T-cell (primary cell): Measurements from ENCODE around the gene BCDIN3D. TPM values are rescaled to one million over a fixed set of nuclear protein-coding genes. Genes with fewer than 3 reads are reported as not detected.

Source experiments
- ATAC-seq, 4 experiments: fragments of 200-7000 bp in 3 of 4; fragments of 150-1000 bp in 1 of 4; cut with Tn5 transposase; replicated peaks in 1 of 4; 1 replicate in 3 of 4; 2 replicates in 1 of 4; pipeline ENCODE4 v1.10.0; 2021; ENCODE audit warnings: moderate library complexity in 3 of 4, mild to moderate bottlenecking in 2 of 4, moderate number of reproducible peaks in 1 of 4
- CTCF ChIA-PET, 2 donors: fragments of 300-600 bp; sonication (Branson Sonifier 250); formaldehyde crosslinking; loops; one replicate each; lab custom pipeline; 2022; ENCODE audit warnings: antibody characterized with exemption in 2 of 2; lab: Charles Lee
- POLR2A ChIA-PET, 2 donors: fragments of 300-600 bp; sonication (Branson Sonifier 250); formaldehyde crosslinking; loops; one replicate each; lab custom pipeline; 2022; ENCODE audit warnings: antibody characterized with exemption in 2 of 2; lab: Charles Lee
- DNase-seq, 35 experiments: peaks; one replicate each; pipeline versions ENCODE4 v3.0.0 to v3.0.0-alpha.2; 2013 to 2023
- H3K27ac ChIP-seq: one replicate; pipeline ENCODE4 v1.5.1; 2013; ENCODE audit warnings: low read length
- H3K27me3 ChIP-seq, 2 experiments: replicated peaks in 1 of 2; 1 replicate in 1 of 2; 2 replicates in 1 of 2; pipeline versions ENCODE4 v1.6.1 to v1.7.0; 2013; ENCODE audit warnings: low read length in 1 of 2, mixed read lengths in 1 of 2; ENCODE audit not compliant: control insufficient read depth in 2 of 2, insufficient read depth in 2 of 2; ENCODE audit errors: extremely low read depth in 1 of 2
- H3K36me3 ChIP-seq, 2 donors: 1 replicate in 1 of 2; 2 replicates in 1 of 2; pipeline versions ENCODE4 v1.6.1 to v1.7.0; 2013; ENCODE audit warnings: low read length in 1 of 2; ENCODE audit not compliant: control insufficient read depth in 2 of 2, insufficient read depth in 1 of 2; ENCODE audit errors: extremely low read depth in 1 of 2
- H3K4me1 ChIP-seq, 2 experiments: 1 replicate in 1 of 2; 2 replicates in 1 of 2; pipeline versions ENCODE4 v1.6.1 to v1.7.0; 2013; ENCODE audit warnings: low read length in 2 of 2, mixed read lengths in 1 of 2; ENCODE audit not compliant: insufficient read depth in 2 of 2, control insufficient read depth in 1 of 2; ENCODE audit errors: extremely low read depth in 1 of 2
- H3K4me3 ChIP-seq, 2 donors: 1 replicate in 1 of 2; 2 replicates in 1 of 2; pipeline versions ENCODE4 v1.5.1 to v1.7.0; 2013; ENCODE audit warnings: mild to moderate bottlenecking in 2 of 2, low read length in 1 of 2, moderate library complexity in 1 of 2; ENCODE audit not compliant: control insufficient read depth in 1 of 2; ENCODE audit errors: extremely low read depth in 1 of 2
- H3K9me3 ChIP-seq: 2 replicates; pipeline ENCODE4 v1.7.0; 2013
- H3K27ac Mint-ChIP-seq, 2 donors: one replicate each; pipeline ENCODE4 v1.8.0; 2020 to 2021; ENCODE audit warnings: mild to moderate bottlenecking in 2 of 2, mixed read lengths in 2 of 2
- H3K27me3 Mint-ChIP-seq, 2 donors: one replicate each; pipeline ENCODE4 v1.8.0; 2021 to 2022; ENCODE audit warnings: mixed read lengths in 2 of 2
- H3K36me3 Mint-ChIP-seq: one replicate; pipeline ENCODE4 v1.8.0; 2021; ENCODE audit warnings: mixed read lengths
- H3K4me1 Mint-ChIP-seq, 3 donors: one replicate each; pipeline ENCODE4 v1.8.0; 2020 to 2022; ENCODE audit warnings: mixed read lengths in 3 of 3, mild to moderate bottlenecking in 1 of 3
- H3K4me3 Mint-ChIP-seq, 3 donors: one replicate each; pipeline ENCODE4 v1.8.0; 2020 to 2022; ENCODE audit warnings: mild to moderate bottlenecking in 3 of 3, mixed read lengths in 3 of 3, moderate library complexity in 3 of 3
- H3K9me3 Mint-ChIP-seq, 3 donors: one replicate each; pipeline ENCODE4 v1.8.0; 2020 to 2022; ENCODE audit warnings: mixed read lengths in 3 of 3
- WGBS: methylation state at CpG from one replicate; pipeline ENCODE4 v1.1.5; 2013; ENCODE audit warnings: missing lambda C conversion rate; ENCODE audit not compliant: insufficient coverage; 5-methylcytosine and 5-hydroxymethylcytosine counted together
- total RNA-seq, 35 experiments: library from RNA in 6 of 35; stranded (reverse) in 6 of 35; fragments of 120-200 nt in 1 of 35; gene quantifications; one replicate each; pipeline versions ENCODE4 v1.2.1 to v1.2.4 and lab custom pipeline; 2013 to 2026

BCDIN3D gene
- total RNA-seq, 5 donors from 2014 or later (not counting 1 experiment from before 2014, with no cell fraction given) = 4.7 to 12.8 (median 12.3) TPM

GRCh38 chr12:49878021-49878420, 35.1 kb upstream of the BCDIN3D start:
- POLR2A ChIA-PET = no interaction called here
- ATAC-seq = no peak
- Mint-ChIP-seq H3K27ac (no peak overlapping the region), H3K4me1 (no peaks in the 10 kb centered on the region), H3K36me3 (no peaks in the 10 kb centered on the region), H3K4me3 (no peak overlapping the region), H3K27me3 (peaks cover 0 to 2% of the 10 kb centered on the region in 2 donors), H3K9me3 (peaks cover 0 to 29% (median 0%) of the 10 kb centered on the region in 3 donors)
- DNase-seq = no peak
- Histone ChIP-seq H3K27ac (no peak overlapping the region), H3K4me1 (no peaks in the 10 kb centered on the region), H3K27me3 (no peaks in the 10 kb centered on the region), H3K4me3 (no peak overlapping the region), H3K36me3 (no peaks in the 10 kb centered on the region), H3K9me3 (no peaks in the 10 kb centered on the region)
- WGBS = no CpG with 5 or more reads among the region's 2 CpGs
- CTCF ChIA-PET = no interaction called here

GRCh38 chr12:49877066-49877465, 34.2 kb upstream of the BCDIN3D start:
- H3K36me3 ChIP-seq = no peaks in the 10 kb centered on the region
- Mint-ChIP-seq H3K36me3 (no peaks in the 10 kb centered on the region), H3K27me3 (peaks cover 0 to 2% of the 10 kb centered on the region in 2 donors), H3K4me3 (no peak overlapping the region), H3K27ac (no peak overlapping the region), H3K4me1 (no peaks in the 10 kb centered on the region), H3K9me3 (peaks cover 0 to 29% (median 0%) of the 10 kb centered on the region in 3 donors)
- DNase-seq (no peak), ATAC-seq (no peak)
- 78% methylated on average over 3 of the region's 5 CpGs for WGBS
- H3K4me3 ChIP-seq = no peak overlapping the region
- H3K27ac ChIP-seq = no peak overlapping the region
- H3K9me3 ChIP-seq = no peaks in the 10 kb centered on the region
- H3K4me1 ChIP-seq = no peaks in the 10 kb centered on the region
- ChIA-PET CTCF (no interaction called here), POLR2A (no interaction called here)
- H3K27me3 ChIP-seq = no peaks in the 10 kb centered on the region

- H3K27ac ChIP-seq = no peak overlapping the region
- H3K9me3 Mint-ChIP-seq = peaks cover 0 to 29% (median 0%) of the 10 kb centered on the region in 3 donors
- ChIA-PET CTCF (no interaction called here), POLR2A (no interaction called here)
- no peaks in the 10 kb centered on the region for H3K27me3 ChIP-seq
- ATAC-seq = no peak
- H3K9me3 ChIP-seq = no peaks in the 10 kb centered on the region
- no peaks in the 10 kb centered on the region for H3K4me1 ChIP-seq
- DNase-seq = no peak
- H3K4me3 ChIP-seq = no peak overlapping the region
- H3K4me3 Mint-ChIP-seq = no peak overlapping the region
- peaks cover 0 to 2% of the 10 kb centered on the region in 2 donors for H3K27me3 Mint-ChIP-seq
- 94% methylated on average over 2 of the region's 3 CpGs for WGBS
- no peaks in the 10 kb centered on the region for H3K4me1 Mint-ChIP-seq
- H3K27ac Mint-ChIP-seq = no peak overlapping the region
- H3K36me3 Mint-ChIP-seq = no peaks in the 10 kb centered on the region
- H3K36me3 ChIP-seq = no peaks in the 10 kb centered on the region
Measured at GRCh38 chr12:49876070-49876469, 33.2 kb upstream of the BCDIN3D start.

GRCh38 chr12:49875115-49875720, 32.3 kb upstream of the BCDIN3D start:
- H3K4me1 Mint-ChIP-seq = no peaks in the 10 kb centered on the region
- ATAC-seq (no peak), DNase-seq (no peak)
- Histone ChIP-seq H3K36me3 (no peaks in the 10 kb centered on the region), H3K27me3 (no peaks in the 10 kb centered on the region), H3K9me3 (no peaks in the 10 kb centered on the region), H3K4me1 (no peaks in the 10 kb centered on the region), H3K4me3 (no peak overlapping the region), H3K27ac (no peak overlapping the region)
- no peak overlapping the region for H3K4me3 Mint-ChIP-seq
- no peaks in the 10 kb centered on the region for H3K36me3 Mint-ChIP-seq
- no peak overlapping the region for H3K27ac Mint-ChIP-seq
- peaks cover 0 to 2% of the 10 kb centered on the region in 2 donors for H3K27me3 Mint-ChIP-seq
- peaks cover 0 to 26% (median 0%) of the 10 kb centered on the region in 3 donors for H3K9me3 Mint-ChIP-seq
- WGBS = 88% methylated on average over 4 of the region's 9 CpGs
- POLR2A ChIA-PET = no interaction called here
- CTCF ChIA-PET = no interaction called here

GRCh38 chr12:49874142-49874897, 31.4 kb upstream of the BCDIN3D start:
- Histone ChIP-seq H3K27ac (no peak overlapping the region), H3K27me3 (no peaks in the 10 kb centered on the region), H3K4me3 (no peak overlapping the region), H3K9me3 (no peaks in the 10 kb centered on the region), H3K36me3 (no peaks in the 10 kb centered on the region), H3K4me1 (no peaks in the 10 kb centered on the region)
- Mint-ChIP-seq H3K27me3 (peaks cover 0 to 2% of the 10 kb centered on the region in 2 donors), H3K9me3 (peaks cover 0 to 17% (median 0%) of the 10 kb centered on the region in 3 donors), H3K27ac (no peak overlapping the region), H3K4me1 (no peaks in the 10 kb centered on the region), H3K4me3 (no peak overlapping the region), H3K36me3 (no peaks in the 10 kb centered on the region)
- ATAC-seq (no peak), DNase-seq (peak in 1 of 35 experiments; percentile 15)
- POLR2A ChIA-PET = no interaction called here
- CTCF ChIA-PET = no interaction called here
- WGBS = 81% methylated on average over 6 of the region's 12 CpGs

GRCh38 chr12:49873361-49873934, 30.5 kb upstream of the BCDIN3D start:
- Histone ChIP-seq H3K27ac (no peak overlapping the region), H3K36me3 (no peaks in the 10 kb centered on the region), H3K9me3 (no peaks in the 10 kb centered on the region), H3K27me3 (no peaks in the 10 kb centered on the region), H3K4me3 (no peak overlapping the region), H3K4me1 (no peaks in the 10 kb centered on the region)
- POLR2A ChIA-PET = interaction anchor here in 1 of 2 donors (0.9 kb wide), 1 partner anchor 120 kb away, joined by 3 read pairs; no protein-coding TSS in a partner anchor
- CTCF ChIA-PET = no interaction called here
- peaks cover 0 to 2% of the 10 kb centered on the region in 2 donors for H3K27me3 Mint-ChIP-seq
- H3K36me3 Mint-ChIP-seq = no peaks in the 10 kb centered on the region
- peaks cover 0 to 9% (median 0%) of the 10 kb centered on the region in 3 donors for H3K9me3 Mint-ChIP-seq
- DNase-seq (no peak), ATAC-seq (no peak)
- no peak overlapping the region for H3K4me3 Mint-ChIP-seq
- WGBS = 83% methylated on average over 1 of the region's 3 CpGs
- H3K4me1 Mint-ChIP-seq = no peaks in the 10 kb centered on the region
- no peak overlapping the region for H3K27ac Mint-ChIP-seq
